HUDEP-2 (cell line): ENCODE measurements around the gene HSPB1.
"Not testable (repeated sequence)": the region's sequence is repeated elsewhere in the genome, so short reads cannot be mapped to it uniquely, and the experiment has no call there.

ENCODE experiments used
- DNase-seq, 76 experiments: peaks; one replicate each; lab custom pipeline; 2025; ENCODE audit not compliant: unreplicated experiment in 76 of 76; lab: John Stamatoyannopoulos, UW

HSPB1 gene

GRCh38 chr7:76281006-76281705 lies 21.3 kb upstream of the HSPB1 start:
- no peak for DNase-seq

DNA sequence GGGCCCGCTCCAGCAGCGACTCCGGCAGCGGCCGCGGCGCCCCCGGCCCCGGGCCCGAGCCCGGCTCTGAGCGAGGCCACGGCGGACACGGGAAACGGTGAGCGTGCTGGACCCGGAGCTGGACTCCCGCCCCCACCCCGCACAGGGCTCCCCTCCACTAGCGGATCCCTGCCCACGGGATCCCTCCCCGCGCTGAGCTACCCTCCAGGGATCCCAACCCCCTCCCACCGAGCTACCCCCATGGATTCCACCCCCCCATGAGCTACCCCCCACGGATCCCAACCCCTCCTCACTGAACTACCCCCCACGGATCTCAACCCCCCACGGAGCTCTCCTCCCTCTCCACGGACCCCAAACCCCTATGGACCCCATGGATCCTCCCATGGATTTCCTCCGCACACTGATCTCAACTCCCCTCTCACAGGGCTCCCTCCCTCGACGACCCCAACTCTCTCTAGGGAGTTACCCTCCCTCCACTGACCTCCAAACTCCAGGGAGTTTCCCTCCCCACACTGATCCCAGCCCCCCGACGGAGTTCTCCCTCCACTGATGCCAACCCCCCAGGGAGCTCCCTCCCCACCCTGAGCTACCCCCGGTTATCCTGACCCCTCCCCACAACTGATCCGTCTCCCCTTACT lies 20.6 kb upstream of the HSPB1 start:
- no peak for DNase-seq

DNA sequence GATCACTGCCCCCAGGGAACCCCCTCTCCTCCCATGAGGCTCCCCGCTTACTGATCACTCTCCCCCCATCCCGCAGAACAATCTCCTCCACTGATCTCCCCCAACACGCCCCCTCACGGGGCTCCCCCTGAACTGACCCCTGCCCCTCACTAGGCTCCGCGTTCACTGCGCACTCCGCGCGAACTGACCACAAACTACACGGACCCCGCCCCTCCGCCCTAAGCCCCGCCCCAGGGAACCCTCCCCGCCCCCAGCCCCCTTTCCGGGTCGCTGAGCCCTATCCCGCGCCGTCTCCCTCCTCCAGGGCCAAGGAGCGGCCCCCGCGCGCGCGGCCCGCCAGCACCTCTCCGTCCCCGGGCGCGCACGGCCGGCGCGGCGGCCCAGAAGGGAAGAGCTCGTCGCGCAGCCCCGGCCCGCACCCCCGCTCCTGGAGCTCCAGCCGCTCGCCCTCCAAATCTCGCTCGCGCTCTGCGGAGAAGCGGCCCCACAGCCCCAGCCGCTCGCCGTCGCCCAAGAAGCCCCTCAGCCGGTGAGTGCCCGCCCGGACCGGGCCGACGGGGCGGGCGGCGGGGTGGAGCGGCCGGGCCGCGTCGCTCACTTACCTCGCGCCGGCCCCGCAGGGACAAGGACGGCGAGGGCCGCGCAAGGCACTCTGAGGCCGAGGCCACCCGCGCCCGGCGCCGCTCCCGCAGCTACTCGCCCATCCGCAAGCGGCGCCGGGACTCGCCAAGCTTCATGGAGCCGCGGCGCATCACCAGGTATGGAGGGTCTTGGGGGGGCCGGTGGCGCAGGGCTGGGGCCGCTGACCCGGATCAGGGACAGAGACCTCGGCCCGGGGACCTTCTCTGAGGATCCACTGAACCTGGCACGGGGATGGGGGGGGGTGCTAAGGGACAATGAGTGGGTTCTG lies 19.9 kb upstream of the HSPB1 start:
- DNase-seq, result no peak

DNA sequence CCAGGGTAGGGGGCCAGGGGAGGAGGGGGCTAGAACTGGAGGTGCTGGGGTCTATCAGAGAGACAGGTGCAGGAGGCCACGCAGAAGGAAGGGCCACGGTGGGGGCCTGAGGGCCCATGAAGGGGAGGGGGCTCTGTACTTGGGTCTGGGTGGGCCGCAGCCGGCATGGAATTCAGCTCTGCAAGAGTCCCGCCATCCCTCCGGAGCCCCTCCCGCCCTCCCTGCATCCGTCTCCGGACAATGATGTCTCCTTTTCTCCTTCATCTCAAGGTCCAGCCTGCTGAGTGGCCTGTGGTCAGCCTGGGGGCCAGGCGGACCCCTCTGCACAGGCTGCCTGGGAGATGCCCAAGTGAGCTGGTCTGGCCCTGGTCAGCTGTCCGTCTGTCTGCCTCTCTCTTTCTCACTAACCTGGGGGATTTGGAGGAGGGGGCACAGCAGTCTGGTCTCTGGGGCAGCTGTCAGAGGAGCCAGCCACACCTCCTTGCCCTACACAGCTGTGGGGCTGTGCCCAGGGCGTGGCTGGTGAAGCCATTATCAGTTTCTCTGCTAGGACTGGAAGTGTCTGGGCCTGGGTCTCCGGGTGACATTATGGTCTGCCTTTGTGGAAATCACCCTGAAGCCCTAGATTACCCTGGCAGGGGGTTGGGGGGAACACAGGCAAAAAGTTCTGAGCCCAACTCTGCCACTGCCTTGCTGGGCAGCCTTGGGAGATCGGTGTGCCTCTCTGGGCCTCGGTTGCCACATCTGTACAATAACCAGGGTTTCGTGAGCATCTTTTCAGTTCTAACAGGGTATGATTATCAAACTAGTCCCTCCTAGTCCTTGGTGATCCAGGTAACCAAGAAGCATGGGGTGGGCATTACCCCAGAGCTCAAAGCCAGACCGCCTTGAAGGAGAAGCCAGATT lies 19.0 kb upstream of the HSPB1 start:
- DNase-seq, result peak in 1 of 76 experiments; percentile 11

DNA sequence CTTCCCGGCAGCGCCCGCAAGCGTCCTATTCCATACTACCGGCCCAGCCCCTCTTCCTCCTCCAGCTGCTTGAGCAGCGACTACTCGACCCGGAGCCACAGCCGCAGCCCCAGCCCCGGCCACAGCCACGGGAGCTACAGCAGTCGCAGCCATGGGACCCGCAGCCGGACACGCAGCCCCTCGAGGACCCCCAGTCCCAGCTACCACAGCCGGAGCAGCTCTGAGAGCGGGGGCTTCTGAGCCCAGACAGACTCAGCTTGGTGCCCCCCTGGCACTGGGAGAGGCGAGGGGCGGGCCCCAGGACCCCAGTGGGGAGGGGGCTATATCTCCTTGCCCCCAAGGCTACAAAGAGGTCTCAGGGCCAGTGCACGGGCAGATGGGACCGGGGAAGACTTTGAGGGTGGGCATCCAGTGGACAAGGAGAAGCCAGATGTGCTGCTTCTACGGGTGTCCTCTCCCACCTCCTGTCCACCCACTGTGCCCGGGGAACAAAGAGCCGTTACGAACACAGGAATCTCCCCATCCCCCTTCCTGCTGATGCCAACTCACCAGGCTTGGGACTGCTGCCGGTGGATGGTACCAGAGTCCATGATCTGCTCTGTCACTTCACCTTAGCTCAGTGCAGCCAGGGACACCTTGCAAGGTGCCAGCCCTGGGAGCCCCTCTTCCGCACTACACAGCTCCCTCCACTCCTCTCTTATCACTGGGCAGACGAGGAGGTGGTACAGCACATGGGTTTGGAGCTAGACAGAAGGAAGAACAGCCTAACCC lies 16.7 kb upstream of the HSPB1 start:
- no peak for DNase-seq

DNA sequence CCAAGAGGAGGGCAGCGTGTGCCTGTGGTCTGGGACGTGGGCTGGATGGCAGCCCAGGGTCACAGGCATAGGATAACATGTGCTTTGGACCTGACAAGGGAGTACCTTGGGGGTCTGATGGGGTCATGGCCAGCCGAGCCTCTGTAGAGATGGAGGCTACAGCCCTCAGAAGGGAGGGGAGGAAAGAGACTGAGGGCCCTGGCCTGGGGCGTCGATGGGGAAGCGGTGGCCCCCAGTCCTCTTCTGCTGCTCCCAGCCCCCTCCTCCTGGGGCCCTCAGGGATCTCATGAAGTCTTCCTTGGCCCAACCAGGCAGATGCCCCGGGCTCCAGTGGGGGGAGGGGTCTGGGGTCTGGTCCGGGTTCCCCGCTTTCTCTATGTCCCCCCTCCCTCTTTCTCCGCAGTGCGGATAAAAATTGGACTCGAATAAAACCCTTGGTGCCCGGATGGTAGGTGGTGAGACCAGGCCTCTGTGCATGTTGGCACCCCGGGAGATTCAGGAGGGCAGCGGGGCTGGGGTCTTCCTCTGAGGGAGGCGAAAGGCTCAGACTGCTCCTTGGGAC lies 15.6 kb upstream of the HSPB1 start:
- no peak for DNase-seq

DNA sequence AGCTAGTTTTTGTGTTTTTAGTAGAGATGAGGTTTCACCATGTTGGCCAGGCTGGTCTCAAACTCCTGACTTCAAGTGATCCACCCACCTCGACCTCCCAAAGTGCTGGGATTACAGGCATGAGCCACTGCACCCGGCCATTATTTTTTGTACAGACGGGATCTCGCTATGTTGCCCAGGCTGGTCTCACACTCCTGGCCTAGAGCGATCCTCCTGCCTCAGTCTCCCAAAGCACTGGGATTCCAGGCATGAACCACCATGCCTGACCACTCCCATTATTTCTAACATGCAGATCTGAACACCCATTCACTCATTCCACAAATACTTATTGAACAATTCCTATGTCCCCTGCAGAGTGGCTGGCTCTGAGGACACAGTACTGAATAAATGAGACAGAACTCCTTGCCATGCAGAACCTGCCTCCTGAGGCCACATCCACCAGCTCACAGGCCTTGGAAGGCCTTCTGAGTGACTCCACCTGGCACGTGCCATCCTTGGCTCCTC lies 11.6 kb upstream of the HSPB1 start:
- DNase-seq, result peak in 7 of 76 experiments; percentile 7 to 40 (median 27)

GRCh38 chr7:76291351-76292212 lies 10.9 kb upstream of the HSPB1 start:
- peak in 74 of 76 experiments; percentile 5 to 95 (median 83) for DNase-seq

- no peak for DNase-seq
These were observed 10.3 kb upstream of the HSPB1 start for GRCh38 chr7:76292213-76292573.

- DNase-seq, result not testable (repeated sequence)
These were observed 9.6 kb upstream of the HSPB1 start for GRCh38 chr7:76292911-76293310.

DNA sequence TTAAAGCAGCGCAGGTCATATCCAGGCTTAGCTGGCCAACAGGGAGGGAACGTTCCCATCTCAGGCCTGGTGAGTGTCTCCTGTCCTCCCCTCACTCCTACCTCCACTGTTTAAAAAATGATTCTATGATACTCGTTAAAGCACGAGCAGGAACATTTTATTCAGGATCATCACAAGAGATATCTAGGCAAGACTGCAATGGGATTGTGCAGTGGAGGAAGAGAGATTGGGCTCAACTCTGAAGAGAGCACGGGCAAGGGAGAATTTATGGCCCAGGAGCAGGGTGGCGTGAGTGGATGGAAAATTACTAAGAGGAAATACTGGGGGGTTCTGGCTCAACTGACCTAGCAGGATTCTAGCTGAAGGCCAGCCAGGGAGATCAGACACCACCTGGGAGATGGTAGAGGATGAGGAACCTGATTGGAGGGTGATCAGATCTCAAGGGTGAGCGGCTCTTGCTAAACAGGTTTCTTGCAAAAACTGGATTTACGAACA lies 9.0 kb upstream of the HSPB1 start:
- no peak for DNase-seq

GRCh38 chr7:76294344-76295024 lies 8.0 kb upstream of the HSPB1 start:
- peak in 74 of 76 experiments; percentile 45 to 95 (median 85) for DNase-seq

DNA sequence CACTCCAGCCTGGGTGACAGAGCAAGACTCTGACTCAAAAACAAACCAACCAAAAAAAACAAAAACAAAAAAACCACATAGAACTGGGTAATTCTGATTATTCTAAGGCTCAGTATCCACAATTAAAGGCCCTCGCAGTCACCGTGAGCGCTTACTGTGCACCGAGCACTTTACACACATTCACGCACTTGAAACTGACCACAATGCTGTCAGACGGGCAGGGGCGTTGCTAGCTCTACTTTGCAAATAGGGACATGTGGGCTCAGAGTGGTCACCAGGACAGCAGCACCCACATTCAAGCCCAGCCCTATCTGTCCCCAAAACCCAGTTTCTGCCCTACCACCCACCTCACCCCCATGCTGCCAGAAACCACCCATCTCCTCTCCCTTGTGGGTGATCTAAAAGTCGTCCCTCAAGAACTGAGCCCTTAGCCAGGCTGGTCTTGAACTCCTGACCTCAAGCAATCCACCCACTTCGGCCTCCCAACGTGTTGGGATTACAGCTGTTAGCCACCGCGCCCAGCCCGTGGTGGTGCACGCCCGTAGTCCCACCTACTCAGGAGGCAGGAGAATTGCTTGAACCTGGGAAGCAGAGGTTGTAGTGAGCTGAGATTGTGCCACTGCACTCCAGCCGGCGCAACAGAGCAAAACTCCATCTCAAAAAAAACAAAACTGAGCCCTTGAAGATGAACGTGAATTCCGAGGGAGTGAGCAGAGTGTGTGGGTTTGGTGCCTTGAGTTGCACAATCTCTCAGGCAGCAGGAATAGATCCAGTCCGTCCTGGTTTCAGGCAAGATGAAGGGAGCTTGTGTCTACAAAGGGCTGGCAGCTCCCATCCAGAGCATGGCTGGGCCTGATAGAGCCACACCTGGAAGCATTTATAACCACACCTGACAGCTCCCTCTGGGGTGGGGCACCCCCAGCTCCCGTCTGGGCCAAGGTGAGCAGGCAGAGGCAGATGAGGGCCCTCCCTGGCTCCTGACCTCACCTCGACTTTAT lies 5.4 kb upstream of the HSPB1 start:
- DNase-seq, result no peak

DNA sequence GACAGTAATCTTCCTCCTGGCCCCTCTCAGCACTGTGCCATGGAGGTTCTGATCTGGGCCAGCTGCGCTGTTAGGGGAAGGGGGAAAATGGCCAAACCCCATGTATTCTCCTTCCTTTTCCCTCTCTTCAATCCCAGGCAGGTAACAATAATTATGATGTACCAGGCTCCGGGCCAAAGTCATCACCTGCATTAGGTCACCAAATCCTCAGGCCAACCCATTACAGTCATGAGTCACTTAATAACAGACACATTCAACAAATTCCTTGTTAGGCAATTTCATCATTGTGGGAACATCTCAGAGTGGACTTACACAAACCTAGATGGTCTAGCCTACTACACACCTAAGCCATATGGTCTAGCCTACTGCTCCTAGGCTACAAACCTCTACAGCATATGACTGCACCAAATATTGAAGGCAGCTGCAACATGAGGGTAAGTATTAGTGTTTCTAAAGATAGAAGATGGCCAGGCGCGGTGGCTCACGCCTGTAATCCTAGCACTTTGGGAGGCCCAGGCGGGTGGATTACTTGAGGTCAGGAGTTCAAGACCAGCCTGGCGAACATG lies 2.2 kb upstream of the HSPB1 start:
- no peak for DNase-seq

DNA sequence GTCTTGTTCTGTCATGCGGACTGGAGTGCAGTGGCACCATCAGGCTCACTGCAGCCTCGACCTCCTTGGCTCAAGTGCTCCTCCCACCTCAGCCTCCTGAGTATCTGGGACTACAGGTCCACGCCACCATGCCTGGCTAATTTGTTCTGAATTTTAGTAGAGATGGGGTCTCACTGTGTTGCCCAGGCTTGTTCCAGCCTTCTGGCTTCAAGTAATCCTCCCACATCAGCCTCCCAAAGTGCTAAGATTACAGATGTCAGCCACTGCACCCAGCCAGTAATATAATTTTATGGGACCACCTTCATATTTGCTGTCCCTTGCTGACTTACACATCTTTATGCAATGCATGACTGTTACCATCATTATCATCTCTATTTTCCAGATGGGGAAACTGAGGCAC lies 1.5 kb upstream of the HSPB1 start:
- no peak for DNase-seq
